Activated naive CD4-positive, alpha-beta T cell treated with anti-CD3 and anti-CD28 coated beads, Interleukin-2, amount 50 U/mL, for 72 hours (primary cell): ENCODE measurements around the gene IRX4. TPM values are rescaled to one million over a fixed set of nuclear protein-coding genes. Genes with fewer than 3 reads are reported as not detected.

Experiments used
- ATAC-seq, 2 donors: fragments of 150-1000 bp; cut with Tn5 transposase; 2 replicates each; pipeline ENCODE4 v1.10.0; 2021; ENCODE audit warnings: mild to moderate bottlenecking in 2 of 2, moderate library complexity in 2 of 2
- DNase-seq, 2 donors: peaks; one replicate each; pipeline ENCODE4 v3.0.0; 2021 to 2022; ENCODE audit warnings: low spot score in 2 of 2
- H3K27ac Mint-ChIP-seq, 2 donors: one replicate each; pipeline ENCODE4 v1.8.0; 2022; ENCODE audit warnings: mild to moderate bottlenecking in 2 of 2, mixed read lengths in 2 of 2
- H3K36me3 Mint-ChIP-seq, 2 donors: one replicate each; pipeline ENCODE4 v1.8.0; 2022; ENCODE audit warnings: mixed read lengths in 2 of 2
- H3K9me3 Mint-ChIP-seq, 2 donors: one replicate each; pipeline ENCODE4 v1.8.0; 2022; ENCODE audit warnings: mixed read lengths in 2 of 2
- total RNA-seq, 2 donors: library from RNA; stranded (reverse); gene quantifications; one replicate each; pipeline ENCODE4 v1.2.3, GENCODE V29; 2022

IRX4 gene
- total RNA-seq, 2 donors from 2014 or later, result not detected

DNA sequence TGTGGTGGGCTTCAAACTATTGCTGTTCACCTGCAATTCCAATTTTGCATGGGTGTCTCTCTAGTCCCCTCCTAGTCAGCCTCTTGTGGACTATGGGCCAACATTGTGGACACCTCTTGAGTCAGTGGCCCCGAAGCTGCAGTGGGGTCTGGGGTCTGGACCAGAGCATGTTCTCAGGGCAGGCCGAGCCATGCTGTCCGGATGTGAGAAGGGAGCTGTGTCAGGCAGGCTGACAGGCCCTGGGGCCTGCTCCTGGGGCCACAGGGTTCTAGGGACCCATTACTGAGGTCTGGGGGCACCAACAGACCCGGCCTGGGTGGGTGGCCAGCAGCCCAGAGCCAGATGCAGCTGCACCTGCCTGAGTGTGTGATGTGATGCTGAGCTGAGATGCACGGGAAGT lies 16.5 kb upstream of the IRX4 start:
- H3K27ac Mint-ChIP-seq, result no peak overlapping the region
- no peaks in the 10 kb centered on the region for H3K36me3 Mint-ChIP-seq
- no peak for ATAC-seq
- no peak for DNase-seq
- H3K9me3 Mint-ChIP-seq, result peaks cover 5 to 6% of the 10 kb centered on the region in 2 donors

- Mint-ChIP-seq H3K27ac (no peak overlapping the region), H3K36me3 (no peaks in the 10 kb centered on the region), H3K9me3 (no peaks in the 10 kb centered on the region)
- DNase-seq (no peak), ATAC-seq (no peak)
Observed at GRCh38 chr5:1897816-1898450, 15.2 kb upstream of the IRX4 start.

DNA sequence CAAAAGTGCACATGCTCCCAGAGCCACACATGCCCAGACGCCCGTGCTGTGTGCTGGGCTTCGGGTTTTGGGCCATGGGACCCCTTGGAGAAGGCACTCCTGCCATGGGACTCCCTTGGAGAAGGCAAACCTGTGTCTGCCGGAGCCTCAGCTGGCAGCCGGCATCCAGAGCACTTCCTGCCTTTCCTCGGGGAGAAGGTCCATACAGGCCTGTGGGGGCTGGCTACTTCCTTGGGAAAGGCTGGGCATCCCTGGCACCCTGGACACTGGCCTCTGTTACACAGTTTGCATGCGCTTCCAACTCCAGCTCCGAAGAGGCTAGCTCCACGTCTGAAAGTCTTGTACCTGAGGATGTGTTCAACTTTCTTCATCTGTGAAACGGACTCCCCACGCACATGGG lies 14.7 kb upstream of the IRX4 start:
- no peak for DNase-seq
- no peak for ATAC-seq
- Mint-ChIP-seq H3K36me3 (no peaks in the 10 kb centered on the region), H3K9me3 (no peaks in the 10 kb centered on the region), H3K27ac (no peak overlapping the region)

- Mint-ChIP-seq H3K27ac (no peak overlapping the region), H3K9me3 (no peaks in the 10 kb centered on the region), H3K36me3 (no peaks in the 10 kb centered on the region)
- ATAC-seq, result no peak
- no peak for DNase-seq
Observed at GRCh38 chr5:1896602-1897376, 14.1 kb upstream of the IRX4 start.

GRCh38 chr5:1895739-1896420 lies 13.2 kb upstream of the IRX4 start:
- no peaks in the 10 kb centered on the region for H3K36me3 Mint-ChIP-seq
- ATAC-seq (no peak), DNase-seq (no peak)
- H3K9me3 Mint-ChIP-seq, result no peaks in the 10 kb centered on the region
- no peak overlapping the region for H3K27ac Mint-ChIP-seq

- ATAC-seq, result no peak
Observed at GRCh38 chr5:1894243-1894642, 11.5 kb upstream of the IRX4 start.

DNA sequence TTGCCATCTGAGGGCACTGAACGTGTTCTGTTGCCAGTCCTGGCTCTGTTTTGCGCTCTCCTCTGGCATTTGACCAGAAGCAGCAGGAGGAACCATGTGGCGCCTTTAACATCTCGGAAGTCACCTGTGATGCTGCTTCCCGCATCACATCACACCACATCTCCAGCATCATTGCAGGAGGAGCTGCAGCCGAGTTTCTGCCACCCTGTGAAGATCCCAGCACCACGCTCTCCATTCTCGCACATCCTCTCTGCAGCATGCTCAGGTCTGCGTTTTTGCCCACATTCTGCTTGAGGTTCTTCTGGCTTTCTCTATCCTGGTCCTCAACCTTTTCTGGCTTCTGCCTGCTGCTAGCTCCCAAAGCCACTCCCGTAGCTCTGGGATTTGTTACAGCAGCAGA lies 11.0 kb upstream of the IRX4 start:
- no peak overlapping the region for H3K27ac Mint-ChIP-seq
- ATAC-seq (no peak), DNase-seq (no peak)
- no peaks in the 10 kb centered on the region for H3K9me3 Mint-ChIP-seq
- no peaks in the 10 kb centered on the region for H3K36me3 Mint-ChIP-seq

More at GRCh38 chr5:1894243-1894642, 11.5 kb upstream of the IRX4 start:
- DNase-seq, result no peak
- Mint-ChIP-seq H3K9me3 (no peaks in the 10 kb centered on the region), H3K27ac (no peak overlapping the region), H3K36me3 (no peaks in the 10 kb centered on the region)

- H3K36me3 Mint-ChIP-seq, result no peaks in the 10 kb centered on the region
- no peaks in the 10 kb centered on the region for H3K9me3 Mint-ChIP-seq
- no peak for DNase-seq
- H3K27ac Mint-ChIP-seq, result no peak overlapping the region
- ATAC-seq, result no peak
Observed at GRCh38 chr5:1892685-1893445, 10.1 kb upstream of the IRX4 start.

DNA sequence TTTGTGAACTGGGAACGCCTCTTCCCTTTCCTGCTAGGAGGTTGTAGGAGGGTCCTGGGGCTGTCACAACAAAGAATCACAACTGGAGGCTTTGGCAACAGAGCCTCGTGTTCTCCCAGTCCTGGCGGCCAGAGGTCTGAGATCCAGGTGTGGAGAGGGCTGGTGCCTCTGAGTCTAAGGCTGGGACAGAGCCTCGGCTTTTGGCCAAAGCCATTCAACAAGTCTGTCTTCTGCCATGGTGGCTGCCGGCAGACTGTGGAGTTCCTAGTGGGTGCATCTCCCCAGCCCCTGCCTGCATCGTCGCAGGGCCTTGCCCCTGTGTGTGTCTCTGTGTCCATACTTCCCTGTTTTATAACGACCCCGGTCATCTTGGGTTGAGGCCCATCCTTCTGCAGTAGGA lies 9.5 kb upstream of the IRX4 start:
- DNase-seq, result no peak
- H3K27ac Mint-ChIP-seq, result no peak overlapping the region
- H3K9me3 Mint-ChIP-seq, result no peaks in the 10 kb centered on the region
- H3K36me3 Mint-ChIP-seq, result no peaks in the 10 kb centered on the region
- no peak for ATAC-seq

DNA sequence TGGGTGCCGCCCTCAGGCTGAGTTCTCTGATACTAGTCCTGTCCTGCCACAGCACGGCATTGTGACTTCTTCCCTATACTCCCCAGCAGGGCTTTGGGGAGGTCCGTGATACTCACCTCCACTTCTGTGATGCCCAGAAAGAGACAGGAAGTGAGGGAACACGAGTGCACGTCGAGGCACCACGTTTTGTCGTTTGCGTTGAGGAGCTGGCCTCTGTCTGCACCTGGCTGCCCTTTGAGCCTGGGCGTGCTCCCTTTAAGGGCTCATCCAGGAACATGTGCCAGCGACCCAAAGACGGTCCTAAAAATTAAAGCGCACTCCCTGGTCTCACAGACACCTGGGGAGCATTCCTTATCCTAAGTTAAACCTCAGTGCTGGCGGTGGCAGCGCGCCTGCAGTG lies 8.7 kb upstream of the IRX4 start:
- Mint-ChIP-seq H3K27ac (no peak overlapping the region), H3K36me3 (no peaks in the 10 kb centered on the region), H3K9me3 (no peaks in the 10 kb centered on the region)
- DNase-seq, result no peak
- ATAC-seq, result no peak

DNA sequence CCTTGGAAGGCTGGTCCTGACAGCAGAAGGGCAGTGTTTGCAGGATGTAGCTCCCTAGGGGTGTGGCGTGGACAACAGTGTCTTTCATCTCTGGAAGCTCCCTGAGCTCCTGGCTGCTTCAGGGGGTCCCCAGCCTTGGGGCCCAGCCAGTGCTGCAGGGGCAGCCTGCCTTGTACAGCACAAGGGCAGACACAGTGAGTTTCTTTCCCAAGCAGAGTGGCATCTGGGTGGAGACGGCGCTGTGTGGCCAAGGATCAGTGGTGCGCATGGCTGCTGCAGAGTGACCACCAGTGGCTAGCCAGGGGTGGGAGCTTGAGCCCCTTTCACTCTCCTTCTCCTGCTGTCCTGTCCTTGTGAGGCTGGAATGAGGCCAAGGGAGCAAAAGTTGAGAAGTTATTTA lies 7.6 kb upstream of the IRX4 start:
- Mint-ChIP-seq H3K36me3 (no peaks in the 10 kb centered on the region), H3K9me3 (no peaks in the 10 kb centered on the region), H3K27ac (no peak overlapping the region)
- DNase-seq, result no peak
- no peak for ATAC-seq

DNA sequence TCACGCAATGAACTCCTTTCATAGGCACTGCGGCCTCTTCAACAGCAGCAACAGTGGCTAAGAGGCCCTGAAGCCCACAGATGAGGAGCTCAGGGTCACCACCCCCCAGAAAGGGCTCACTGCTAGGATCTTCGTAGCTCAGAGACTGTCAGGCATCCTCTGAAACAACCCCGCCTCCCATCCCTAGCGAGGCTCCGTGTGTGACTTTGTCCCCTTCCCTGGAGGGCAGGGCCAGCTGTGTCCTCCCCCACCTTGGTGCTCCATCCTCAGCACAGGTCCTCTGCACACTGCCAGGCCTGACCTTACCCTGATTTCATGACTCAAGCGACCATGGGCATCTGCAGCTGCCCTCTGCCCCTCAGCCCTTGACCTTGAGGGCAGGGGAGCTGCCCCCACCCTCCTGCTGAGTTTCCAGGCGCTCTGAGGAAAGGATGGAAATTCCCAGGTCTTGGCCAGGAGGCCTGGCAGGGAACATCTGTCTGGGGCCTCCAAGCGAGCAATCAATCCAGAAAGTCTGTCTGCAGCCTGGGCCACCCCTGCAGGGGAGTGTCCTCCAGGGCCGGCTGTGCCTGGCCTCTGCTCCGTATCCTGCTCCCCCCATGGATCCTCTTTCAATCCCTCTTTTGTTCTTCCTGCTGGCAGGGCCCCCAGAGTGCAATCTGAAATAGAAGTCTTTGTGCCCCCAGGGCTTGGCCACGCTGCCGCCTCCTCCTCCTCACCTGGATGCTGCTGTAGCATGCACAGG lies 6.8 kb upstream of the IRX4 start:
- DNase-seq (no peak), ATAC-seq (no peak)
- H3K36me3 Mint-ChIP-seq, result no peaks in the 10 kb centered on the region
- H3K27ac Mint-ChIP-seq, result no peak overlapping the region
- no peaks in the 10 kb centered on the region for H3K9me3 Mint-ChIP-seq

DNA sequence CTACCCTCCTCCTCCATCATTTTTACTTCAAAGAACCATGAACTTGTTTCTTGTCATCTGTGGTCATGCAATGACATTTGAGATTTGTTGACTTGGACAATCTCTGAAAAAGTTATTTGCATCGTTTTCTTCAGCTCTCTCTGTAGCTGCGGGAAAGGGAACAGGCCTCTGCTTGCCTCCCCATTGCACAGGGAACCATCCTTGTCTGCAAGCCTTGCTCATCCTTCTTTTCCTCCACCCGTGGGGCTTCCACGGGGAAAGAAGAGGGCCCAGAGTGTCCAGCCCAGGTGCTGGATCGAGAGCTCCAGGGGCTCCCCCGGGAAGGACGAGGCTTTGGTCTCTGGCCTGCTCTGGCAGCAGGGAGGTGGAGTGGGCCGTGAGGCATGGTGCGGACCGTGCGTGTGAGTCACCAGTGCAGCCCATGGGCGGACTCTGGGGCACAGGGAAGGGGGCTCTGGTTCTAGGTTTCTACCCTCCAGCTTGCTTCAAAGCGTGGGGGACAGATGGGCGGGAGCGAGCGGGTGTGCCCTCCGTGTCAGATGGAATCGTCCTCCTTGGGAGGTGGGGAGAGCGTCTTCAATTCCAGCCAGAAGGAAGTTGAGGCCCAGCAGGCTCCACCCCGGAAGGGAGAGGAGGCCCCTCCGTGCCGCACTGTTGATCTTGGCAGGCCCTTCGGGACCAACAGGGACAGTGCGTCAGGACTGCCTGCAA lies 6.0 kb upstream of the IRX4 start:
- no peaks in the 10 kb centered on the region for H3K36me3 Mint-ChIP-seq
- no peaks in the 10 kb centered on the region for H3K9me3 Mint-ChIP-seq
- no peak for ATAC-seq
- DNase-seq, result no peak
- H3K27ac Mint-ChIP-seq, result no peak overlapping the region

DNA sequence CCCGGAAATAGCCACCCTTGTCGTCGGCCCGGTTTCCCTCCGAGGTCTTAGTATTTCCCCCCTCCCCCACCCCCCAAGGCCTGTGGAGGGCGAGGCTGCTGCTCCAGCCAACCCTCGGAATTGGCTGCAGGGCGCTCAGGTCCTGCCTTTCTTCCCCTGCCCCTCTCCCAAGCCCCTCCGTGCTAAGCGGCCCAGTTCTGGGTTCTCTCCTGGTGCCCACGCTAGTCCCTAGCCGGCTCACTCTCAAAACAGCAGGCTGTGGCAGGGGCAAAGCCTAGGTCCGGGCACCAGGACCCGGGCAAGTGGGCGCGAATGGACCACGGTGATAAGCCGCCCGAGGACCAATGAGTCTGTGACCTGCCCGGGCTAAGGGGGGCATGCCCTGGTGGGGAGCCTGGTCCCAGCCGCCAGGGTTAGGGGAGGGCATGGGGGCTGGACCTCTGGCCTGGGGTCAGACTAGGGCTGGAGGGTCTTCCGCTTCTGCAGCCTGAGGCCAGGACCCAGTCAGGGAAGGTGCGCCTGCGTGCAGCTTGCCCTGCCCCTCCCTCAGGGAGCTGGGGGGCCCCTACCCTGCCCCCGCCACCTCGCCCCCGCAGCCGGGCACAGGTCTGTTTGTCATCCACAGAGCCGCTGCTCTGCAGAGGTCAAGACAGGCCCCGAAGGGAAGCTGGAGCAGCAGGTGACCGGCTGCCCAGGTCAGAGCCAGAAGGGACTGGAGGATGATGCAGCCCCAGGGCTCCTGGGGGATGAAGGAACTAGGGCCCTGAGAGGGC lies 5.0 kb upstream of the IRX4 start:
- no peak for ATAC-seq
- H3K36me3 Mint-ChIP-seq, result no peaks in the 10 kb centered on the region
- H3K27ac Mint-ChIP-seq, result no peak overlapping the region

GRCh38 chr5:1886846-1887587 lies 4.3 kb upstream of the IRX4 start:
- no peak for DNase-seq
- no peak for ATAC-seq
- H3K9me3 Mint-ChIP-seq, result no peaks in the 10 kb centered on the region
- no peak overlapping the region for H3K27ac Mint-ChIP-seq
- no peaks in the 10 kb centered on the region for H3K36me3 Mint-ChIP-seq

More for the DNA sequence above, 5.0 kb upstream of the IRX4 start:
- DNase-seq, result no peak
- H3K9me3 Mint-ChIP-seq, result no peaks in the 10 kb centered on the region
